K562 (cell line): Measurements from ENCODE around the gene FOXI1.

ENCODE experiments used
- BRF2 ChIP-seq: IDR thresholded peaks from 3 replicates; pipeline ENCODE4 v1.6.1; 2011; ENCODE audit warnings: borderline replicate concordance, mild to moderate bottlenecking; ENCODE audit not compliant: insufficient read length, insufficient read depth
- FOS ChIP-seq: IDR thresholded peaks from 3 replicates; pipeline ENCODE4 v1.6.1; 2011; ENCODE audit not compliant: insufficient read length; ENCODE audit errors: extremely low read depth
- HBP1 ChIP-seq: fragments of 450-650 bp; formaldehyde crosslinking; IDR thresholded peaks from 2 replicates; pipeline ENCODE4 v1.4.0; 2022; ENCODE audit warnings: missing genetic modification characterization
- NONO ChIP-seq, 2 experiments: fragments of 200-400 bp in 1 of 2; fragments of 450-650 bp in 1 of 2; formaldehyde crosslinking in 1 of 2; IDR thresholded peaks; 2 replicates each; pipeline ENCODE4 v1.6.1; 2017; ENCODE audit warnings: low read depth in 2 of 2, mild to moderate bottlenecking in 2 of 2, moderate library complexity in 2 of 2, low read length in 1 of 2
- NRF1 ChIP-seq, 2 experiments: fragments of 450-650 bp; IDR thresholded peaks in 1 of 2; conservative IDR thresholded peaks in 1 of 2; 2 replicates each; pipeline ENCODE4 v1.6.1; 2014; ENCODE audit warnings: mild to moderate bottlenecking in 2 of 2
- PTBP1 ChIP-seq: fragments of 200-400 bp; formaldehyde crosslinking; IDR thresholded peaks from 2 replicates; pipeline ENCODE4 v1.6.1; 2017; ENCODE audit warnings: low read depth, low read length
- SMAD2 ChIP-seq: fragments of 150-350 bp; IDR thresholded peaks from 2 replicates; pipeline ENCODE4 v1.6.1; 2014; ENCODE audit warnings: low read depth, mild to moderate bottlenecking, low read length
- SPI1 ChIP-seq: IDR thresholded peaks from 2 replicates; pipeline ENCODE4 v1.6.1; 2011; ENCODE audit warnings: low read depth, low read length, control low read depth, borderline replicate concordance
- ZFP91 ChIP-seq: sonication (generic); formaldehyde crosslinking; IDR thresholded peaks from 2 replicates; pipeline ENCODE4 v1.8.0; 2022; ENCODE audit warnings: mild to moderate bottlenecking, missing genetic modification reagents
- ZKSCAN8 ChIP-seq: fragments of 200-800 bp; sonication (Bioruptor generic); IDR thresholded peaks from 2 replicates; pipeline ENCODE4 v1.6.1; 2016; ENCODE audit warnings: missing genetic modification characterization, missing compliant biosample characterization
- ZNF175 ChIP-seq: fragments of 200-800 bp; sonication (Bioruptor generic); IDR thresholded peaks from 2 replicates; pipeline ENCODE4 v1.6.1; 2016; ENCODE audit warnings: low read depth, mild to moderate bottlenecking, missing genetic modification characterization, missing compliant biosample characterization

GRCh38 chr5:170143710-170144109 is 38.0 kb downstream of the FOXI1 start:
- TF ChIP-seq ZNF175 (CRISPR knock-in tag), result no peak
- no peak for TF ChIP-seq SMAD2
- no peak for TF ChIP-seq NRF1 (conservative IDR thresholded peaks at IDR 0.05 in 1 of 2, IDR thresholded peaks at IDR 0.05 in 1 of 2)
- TF ChIP-seq SPI1, result no peak
- TF ChIP-seq ZKSCAN8 (CRISPR knock-in tag), result no peak
- TF ChIP-seq ZFP91 (CRISPR knock-in tag), result no peak
- TF ChIP-seq HBP1 (CRISPR knock-in tag), result no peak
- TF ChIP-seq FOS, result no peak
- no peak for TF ChIP-seq NONO (IDR thresholded peaks at IDR 0.05; ENCODE audit: low read depth in 2 of 2, low read length in 1 of 2)
- no peak for TF ChIP-seq BRF2
- TF ChIP-seq PTBP1, result no peak
